Fibroblast of skin of left biceps (primary cell): Measurements from ENCODE around the gene TBCE.
"Not testable (repeated sequence)": the region's sequence is repeated elsewhere in the genome, so short reads cannot be mapped to it uniquely, and the experiment has no call there.

Experiments used
- DNase-seq, 2 experiments: peaks; one replicate each; pipeline ENCODE4 v3.0.0-alpha.2; 2013; ENCODE audit warnings: low read depth in 2 of 2

TBCE gene

DNA sequence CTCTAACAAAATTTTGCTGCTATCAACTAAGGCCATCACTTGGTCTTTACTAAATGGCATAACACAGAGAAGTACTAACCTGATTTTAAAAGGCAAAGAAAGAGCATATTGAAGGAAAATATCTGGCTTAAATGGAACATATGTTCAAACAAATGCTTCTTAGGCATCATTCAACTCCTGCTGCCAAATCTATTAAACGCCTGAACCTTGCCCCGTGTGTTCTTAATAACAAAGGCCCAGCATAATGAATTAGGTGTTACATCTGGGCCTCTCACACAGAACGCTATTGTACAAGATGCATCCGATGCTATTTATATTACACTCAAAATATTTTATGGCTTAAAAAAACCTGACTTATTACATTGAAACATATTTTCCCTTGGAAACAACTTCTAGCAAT lies 88.6 kb downstream of the TBCE start:
- no peak for DNase-seq

DNA sequence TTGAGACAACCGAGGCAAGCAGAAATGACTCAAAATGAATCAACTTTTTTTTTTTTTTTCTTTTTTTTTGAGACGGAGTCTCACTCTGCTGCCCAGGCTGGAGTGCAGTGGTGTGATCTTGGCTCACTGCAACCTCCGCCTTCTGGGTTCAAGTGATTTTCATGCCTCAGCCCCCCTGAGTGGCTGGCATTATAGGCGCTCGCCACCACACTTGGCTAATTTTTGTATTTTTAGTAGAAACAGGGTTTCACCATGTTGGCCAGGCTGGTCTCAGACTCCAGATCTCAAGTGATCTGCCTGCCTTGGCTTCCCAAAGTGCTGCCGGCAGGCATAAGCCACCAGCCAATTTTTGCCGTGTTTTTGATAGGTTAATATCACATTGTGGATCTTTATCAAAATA lies 90.6 kb downstream of the TBCE start:
- DNase-seq = not testable (repeated sequence)

DNA sequence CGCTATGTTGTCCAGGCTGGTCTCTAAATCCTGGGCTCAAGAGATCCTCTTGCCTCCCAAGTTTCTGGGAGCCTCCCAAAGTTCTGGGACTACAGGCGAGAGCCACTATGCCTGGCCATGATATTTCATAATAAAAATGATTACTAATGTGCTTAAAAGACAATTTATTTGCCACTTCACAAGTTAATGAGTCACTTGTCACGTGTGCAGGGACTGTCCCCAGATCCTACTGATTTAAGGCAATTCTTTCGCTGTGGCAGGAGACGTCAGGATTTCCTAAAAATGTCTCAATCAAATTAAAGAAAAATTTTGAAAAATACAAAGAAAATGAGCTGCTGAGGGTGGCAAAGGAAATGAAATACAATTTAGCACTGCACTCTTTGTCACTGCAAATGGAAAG lies 93.5 kb downstream of the TBCE start:
- DNase-seq = no peak

DNA sequence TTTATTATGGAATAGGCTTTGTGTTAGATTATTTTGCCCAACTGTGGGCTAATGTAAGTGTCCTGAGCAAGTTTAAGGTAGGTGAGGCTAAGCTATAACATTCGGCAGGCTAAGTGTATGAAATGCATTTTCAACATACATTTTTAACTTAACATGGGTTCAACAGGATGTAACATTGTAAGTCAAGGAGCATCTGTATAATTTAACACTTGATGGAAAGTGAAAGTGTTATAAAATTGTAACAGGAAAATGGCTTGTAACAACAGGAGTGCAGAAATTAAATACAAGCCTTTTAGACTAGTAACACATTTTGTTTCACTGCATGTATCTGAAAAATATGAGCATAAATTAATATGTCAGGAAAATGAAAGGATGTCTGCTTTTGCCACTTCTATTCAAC lies 94.7 kb downstream of the TBCE start:
- DNase-seq = no peak

GRCh38 chr1:235462832-235463231 lies 95.6 kb downstream of the TBCE start:
- not testable (repeated sequence) for DNase-seq

DNA sequence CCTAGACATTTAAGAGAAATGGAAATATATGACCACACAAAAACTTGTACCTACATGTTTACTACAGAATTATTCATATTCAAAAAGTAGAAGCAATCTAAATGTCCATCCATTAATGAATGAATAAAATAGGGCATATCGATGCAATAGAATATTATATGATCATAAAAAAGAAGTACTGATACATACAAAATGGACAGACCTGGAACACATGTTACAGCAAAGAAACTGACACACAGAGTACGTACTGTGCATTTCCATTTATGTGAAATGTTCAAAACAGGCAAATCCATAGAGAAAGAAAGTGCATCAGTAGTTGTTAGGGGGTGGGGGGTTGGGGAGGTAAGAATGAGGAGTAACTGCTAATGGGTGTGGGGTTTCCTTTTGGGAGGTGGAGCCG lies 97.8 kb downstream of the TBCE start:
- no peak for DNase-seq

- DNase-seq = no peak
These were observed 100.8 kb downstream of the TBCE start for GRCh38 chr1:235468004-235468403.

- peak; percentile 20 to 23 for DNase-seq
These were observed 101.7 kb downstream of the TBCE start for GRCh38 chr1:235468970-235469369.

DNA sequence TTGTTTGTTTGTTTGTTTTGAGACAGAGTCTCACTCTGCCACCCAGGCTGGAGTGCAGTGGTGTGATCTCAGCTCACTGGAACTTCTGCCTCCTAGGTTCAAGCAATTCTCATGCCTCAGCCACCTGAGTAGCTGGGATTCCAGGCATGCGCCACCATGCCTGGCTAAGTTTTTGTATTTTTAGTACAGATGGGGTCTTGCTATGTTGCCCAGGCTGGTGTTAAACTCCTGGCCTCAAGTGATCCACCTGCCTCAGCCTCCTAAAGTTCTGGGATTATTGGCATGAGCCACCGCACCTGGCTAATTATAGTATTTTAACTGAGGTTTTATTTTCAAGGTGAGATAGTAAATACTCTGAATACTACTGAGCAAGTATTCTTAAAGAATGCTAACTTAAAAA lies 102.7 kb downstream of the TBCE start:
- not testable (repeated sequence) for DNase-seq

DNA sequence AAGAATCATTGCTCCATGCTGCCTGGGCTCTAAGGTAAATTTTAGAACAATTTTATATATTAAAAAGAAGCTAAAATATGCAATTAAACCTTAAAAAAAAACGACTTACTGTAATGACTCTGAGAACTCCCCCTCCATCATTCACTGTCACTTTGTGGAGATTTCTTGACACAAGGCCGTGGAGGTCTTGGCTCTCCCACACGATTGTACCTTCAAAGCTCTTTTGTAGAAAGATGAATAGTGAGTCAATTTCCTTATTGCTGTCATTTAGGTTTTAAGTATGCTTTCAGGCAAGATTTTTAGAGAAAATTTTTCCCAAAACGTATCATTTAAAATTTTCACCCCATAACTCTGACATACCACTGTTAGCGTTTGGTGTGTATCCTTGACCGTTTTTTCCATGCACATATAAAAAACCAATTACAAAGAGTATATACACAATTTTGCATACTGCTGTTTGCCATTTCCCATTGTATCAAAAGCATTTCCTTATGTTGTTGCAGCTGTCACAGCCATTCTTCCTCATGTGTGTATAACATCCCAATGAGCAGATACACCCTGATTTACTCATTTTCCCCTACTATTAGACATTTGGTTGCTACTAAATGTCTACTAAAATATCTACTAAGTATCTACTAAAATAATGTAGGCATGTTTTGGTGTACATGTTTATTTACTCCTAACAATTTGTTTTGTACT lies 103.7 kb downstream of the TBCE start:
- no peak for DNase-seq

GRCh38 chr1:235473806-235474205 lies 106.6 kb downstream of the TBCE start:
- no peak for DNase-seq

DNA sequence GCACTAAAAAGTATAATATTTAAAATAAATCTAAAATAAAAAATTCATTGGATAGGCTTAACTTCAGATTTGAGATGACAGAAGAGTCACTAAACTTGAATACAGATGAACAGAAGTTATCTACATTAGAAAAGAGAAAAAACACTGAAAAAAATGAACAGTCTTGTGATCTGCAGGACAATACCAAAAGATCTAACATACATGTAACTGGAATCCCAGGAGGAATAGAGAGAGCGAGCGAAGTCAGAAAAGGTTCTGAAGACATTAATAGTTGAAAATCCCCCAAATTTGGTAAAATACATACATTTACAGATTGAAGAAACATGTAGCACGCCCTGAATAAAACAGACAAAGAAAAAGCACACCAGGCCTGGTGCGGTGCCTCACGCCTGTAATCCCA lies 115.9 kb downstream of the TBCE start:
- no peak for DNase-seq

GRCh38 chr1:235485558-235485957 lies 118.3 kb downstream of the TBCE start:
- no peak for DNase-seq

DNA sequence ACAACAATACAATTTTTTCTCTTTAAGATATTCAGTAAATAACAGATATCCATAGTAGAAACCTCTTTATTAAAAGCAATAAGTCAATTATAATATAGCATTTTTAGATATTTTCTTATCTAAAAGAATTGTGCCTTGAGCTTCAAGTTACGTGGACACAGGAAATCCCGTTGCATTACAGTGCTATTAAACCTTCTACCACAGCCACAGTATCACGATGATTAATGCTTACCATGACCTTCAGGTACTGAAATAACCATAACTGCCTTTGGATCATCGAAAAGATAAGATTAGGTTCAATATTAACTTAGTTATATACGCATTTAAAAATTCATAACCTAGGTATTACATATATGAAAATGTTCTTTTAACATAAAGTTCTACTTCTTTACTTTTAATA lies 119.1 kb downstream of the TBCE start:
- DNase-seq = no peak

DNA sequence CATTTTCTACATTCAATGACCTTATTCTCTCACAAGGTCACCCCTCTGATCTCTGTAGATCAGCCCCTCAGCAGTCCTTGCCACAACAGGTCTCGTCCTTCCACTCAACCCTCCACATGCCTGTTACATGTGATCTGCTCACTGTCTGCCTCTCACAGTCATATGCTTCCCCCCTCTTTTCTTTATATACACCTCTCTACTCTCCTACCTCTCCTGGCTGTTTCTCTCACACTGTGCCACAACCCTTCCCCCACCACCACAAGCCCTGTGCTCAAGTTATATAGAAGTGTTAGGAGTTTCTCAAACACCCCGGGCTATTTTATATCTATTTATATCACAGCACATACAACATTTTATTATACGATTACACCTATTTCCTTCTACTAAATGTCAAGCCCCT lies 124.4 kb downstream of the TBCE start:
- DNase-seq = no peak

DNA sequence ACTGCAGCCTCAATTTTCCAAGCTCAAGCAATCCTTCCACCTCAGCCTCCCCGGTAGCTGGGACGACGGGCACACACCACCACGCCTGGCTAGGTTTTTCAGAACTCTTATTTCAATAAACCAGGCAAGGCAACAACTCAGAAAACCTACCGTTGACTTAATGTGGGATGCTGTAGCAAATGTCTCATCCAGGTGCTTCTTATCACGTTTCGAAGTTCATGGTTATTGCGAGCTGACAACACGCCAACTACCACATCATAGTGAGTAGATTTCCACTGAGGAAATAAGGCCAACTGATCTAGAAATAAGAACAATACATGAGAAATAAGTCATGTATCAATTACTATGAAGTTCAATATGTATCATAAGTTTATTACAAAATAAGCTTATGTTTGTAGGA lies 127.3 kb downstream of the TBCE start:
- no peak for DNase-seq

- DNase-seq = no peak
These were observed 127.8 kb downstream of the TBCE start for GRCh38 chr1:235495030-235495429.

GRCh38 chr1:235495551-235495950 lies 128.3 kb downstream of the TBCE start:
- no peak for DNase-seq

- DNase-seq = no peak
These were observed 133.8 kb downstream of the TBCE start for GRCh38 chr1:235500971-235501540.
